Type B pancreatic cell (in vitro differentiated cells): Measurements from ENCODE around the gene TALDO1. TPM values are rescaled to one million over a fixed set of nuclear protein-coding genes. Genes with fewer than 3 reads are reported as not detected.
"Not testable (repeated sequence)": the region's sequence is repeated elsewhere in the genome, so short reads cannot be mapped to it uniquely, and the experiment has no call there.

Experiments
- DNase-seq: peaks from one replicate; pipeline ENCODE4 v3.0.0; 2021; ENCODE audit warnings: mixed read lengths; ENCODE audit not compliant: unreplicated experiment; ENCODE audit errors: extremely low spot score
- H3K27ac Mint-ChIP-seq: 2 replicates; pipeline ENCODE4 v1.8.0; 2021; ENCODE audit warnings: mild to moderate bottlenecking, mixed read lengths
- H3K27me3 Mint-ChIP-seq: 2 replicates; pipeline ENCODE4 v1.8.0; 2021; ENCODE audit warnings: mixed read lengths
- H3K36me3 Mint-ChIP-seq: 2 replicates; pipeline ENCODE4 v1.8.0; 2021; ENCODE audit warnings: mixed read lengths
- H3K4me1 Mint-ChIP-seq: one replicate; pipeline ENCODE4 v1.8.0; 2021; ENCODE audit warnings: mixed read lengths; ENCODE audit not compliant: unreplicated experiment
- H3K4me3 Mint-ChIP-seq: 2 replicates; pipeline ENCODE4 v1.8.0; 2021; ENCODE audit warnings: mild to moderate bottlenecking, mixed read lengths
- H3K9me3 Mint-ChIP-seq: 2 replicates; pipeline ENCODE4 v1.8.0; 2021; ENCODE audit warnings: mixed read lengths
- CTCF ChIP-seq: fragments of 200-600 bp; sonication (generic); conservative IDR thresholded peaks from 2 replicates; pipeline ENCODE4 v1.5.0; 2021; ENCODE audit warnings: antibody characterized with exemption, mild to moderate bottlenecking
- total RNA-seq: library from RNA; stranded (reverse); gene quantifications from 2 replicates; pipeline ENCODE4 v1.2.1, GENCODE V29; 2021; ENCODE audit warnings: low replicate concordance

TALDO1 gene
- total RNA-seq, 1 donor from 2014 or later = 189 TPM

GRCh38 chr11:728901-729491 is 18.3 kb upstream of the TALDO1 start:
- Mint-ChIP-seq H3K4me1 (peaks cover 4% of the 10 kb centered on the region), H3K4me3 (no peak overlapping the region), H3K27ac (no peak overlapping the region), H3K27me3 (peaks cover 17% of the 10 kb centered on the region), H3K9me3 (no peaks in the 10 kb centered on the region), H3K36me3 (no peaks in the 10 kb centered on the region)
- no peak for TF ChIP-seq CTCF
- no peak for DNase-seq

GRCh38 chr11:729492-730074 is 17.7 kb upstream of the TALDO1 start:
- H3K4me1 Mint-ChIP-seq = peaks cover 4% of the 10 kb centered on the region
- peaks cover 14% of the 10 kb centered on the region for H3K27me3 Mint-ChIP-seq
- peak overlapping the region; percentile 75 for H3K27ac Mint-ChIP-seq
- no peak for DNase-seq
- no peaks in the 10 kb centered on the region for H3K9me3 Mint-ChIP-seq
- TF ChIP-seq CTCF = no peak
- H3K36me3 Mint-ChIP-seq = no peaks in the 10 kb centered on the region
- peak overlapping the region; percentile 22 for H3K4me3 Mint-ChIP-seq

GRCh38 chr11:733072-733471 is 14.2 kb upstream of the TALDO1 start:
- no peak for TF ChIP-seq CTCF
- peaks cover 13% of the 10 kb centered on the region for H3K27me3 Mint-ChIP-seq
- H3K4me1 Mint-ChIP-seq = peaks cover 15% of the 10 kb centered on the region
- no peaks in the 10 kb centered on the region for H3K9me3 Mint-ChIP-seq
- no peak overlapping the region for H3K27ac Mint-ChIP-seq
- peaks cover 3% of the 10 kb centered on the region for H3K36me3 Mint-ChIP-seq
- DNase-seq = no peak
- H3K4me3 Mint-ChIP-seq = no peak overlapping the region

- not testable (repeated sequence) for H3K36me3 Mint-ChIP-seq, H3K9me3 Mint-ChIP-seq, DNase-seq
- H3K27me3 Mint-ChIP-seq = peaks cover 13% of the 10 kb centered on the region
- H3K27ac Mint-ChIP-seq = peak overlapping the region; percentile 78
- peaks cover 16% of the 10 kb centered on the region for H3K4me1 Mint-ChIP-seq
- peak overlapping the region; percentile 39 for H3K4me3 Mint-ChIP-seq
These were observed 12.7 kb upstream of the TALDO1 start for GRCh38 chr11:734541-734940.

GRCh38 chr11:737366-737765 is 9.9 kb upstream of the TALDO1 start:
- peaks cover 3% of the 10 kb centered on the region for H3K36me3 Mint-ChIP-seq
- DNase-seq = no peak
- H3K27ac Mint-ChIP-seq = peak overlapping the region; percentile 98
- H3K27me3 Mint-ChIP-seq = peaks cover 10% of the 10 kb centered on the region
- TF ChIP-seq CTCF = no peak
- H3K4me3 Mint-ChIP-seq = peak overlapping the region; percentile 86
- H3K4me1 Mint-ChIP-seq = peaks cover 12% of the 10 kb centered on the region
- H3K9me3 Mint-ChIP-seq = no peaks in the 10 kb centered on the region

- H3K9me3 Mint-ChIP-seq, H3K36me3 Mint-ChIP-seq, DNase-seq: not testable (repeated sequence)
- Mint-ChIP-seq H3K27me3 (peaks cover 10% of the 10 kb centered on the region), H3K4me1 (peaks cover 12% of the 10 kb centered on the region), H3K27ac (peak overlapping the region; percentile 98), H3K4me3 (peak overlapping the region; percentile 86)
These were observed 9.4 kb upstream of the TALDO1 start for GRCh38 chr11:737899-738298.
